Nucleus accumbens (tissue), 56 donors: ENCODE results near the gene HADH.
"Not testable (repeated sequence)": the region's sequence is repeated elsewhere in the genome, so short reads cannot be mapped to it uniquely, and the experiment has no call there.

Experiments
- DNase-seq, 56 donors: peaks; one replicate each; lab custom pipeline; 2025; lab: John Stamatoyannopoulos, UW

Gene HADH

GRCh38 chr4:107989537-107990386 lies at the start of gene HADH:
Gene HADH, plus strand, starts transcription at chr4:107989889. Its CDS starts 44 bp downstream, at chr4:107989933.
- peak; percentile 16 to 97 (median 91) for DNase-seq

GRCh38 chr4:107945809-107946208 lies 43.9 kb upstream of the HADH start:
- DNase-seq = no peak

- DNase-seq = no peak
Observed at GRCh38 chr4:107950746-107951540, 38.7 kb upstream of the HADH start.

- DNase-seq = no peak
Observed at GRCh38 chr4:107951551-107951950, 38.1 kb upstream of the HADH start.

DNA sequence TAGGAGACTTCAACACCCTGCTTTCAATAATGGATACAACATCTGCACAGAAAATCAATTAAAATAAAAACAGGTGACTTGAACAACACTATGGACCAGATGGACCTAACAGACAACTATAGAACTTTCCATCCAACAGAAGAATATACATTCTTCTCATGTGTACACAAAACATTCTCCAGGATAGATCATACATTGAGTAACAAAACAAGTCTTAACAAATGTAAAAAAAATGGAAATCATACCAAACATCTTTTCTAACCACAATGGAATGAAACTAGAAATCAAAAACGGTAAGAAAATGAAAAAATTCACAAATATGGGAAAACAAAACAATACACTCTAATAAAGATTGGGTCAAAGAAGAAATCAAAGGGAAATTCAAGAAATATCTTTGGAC lies 33.7 kb upstream of the HADH start:
- no peak for DNase-seq

GRCh38 chr4:107966903-107967302 lies 22.8 kb upstream of the HADH start:
- DNase-seq = no peak

- DNase-seq = not testable (repeated sequence)
Observed at GRCh38 chr4:107967519-107967918, 22.2 kb upstream of the HADH start.

GRCh38 chr4:107967921-107968320 lies 21.8 kb upstream of the HADH start:
- DNase-seq = not testable (repeated sequence)

DNA sequence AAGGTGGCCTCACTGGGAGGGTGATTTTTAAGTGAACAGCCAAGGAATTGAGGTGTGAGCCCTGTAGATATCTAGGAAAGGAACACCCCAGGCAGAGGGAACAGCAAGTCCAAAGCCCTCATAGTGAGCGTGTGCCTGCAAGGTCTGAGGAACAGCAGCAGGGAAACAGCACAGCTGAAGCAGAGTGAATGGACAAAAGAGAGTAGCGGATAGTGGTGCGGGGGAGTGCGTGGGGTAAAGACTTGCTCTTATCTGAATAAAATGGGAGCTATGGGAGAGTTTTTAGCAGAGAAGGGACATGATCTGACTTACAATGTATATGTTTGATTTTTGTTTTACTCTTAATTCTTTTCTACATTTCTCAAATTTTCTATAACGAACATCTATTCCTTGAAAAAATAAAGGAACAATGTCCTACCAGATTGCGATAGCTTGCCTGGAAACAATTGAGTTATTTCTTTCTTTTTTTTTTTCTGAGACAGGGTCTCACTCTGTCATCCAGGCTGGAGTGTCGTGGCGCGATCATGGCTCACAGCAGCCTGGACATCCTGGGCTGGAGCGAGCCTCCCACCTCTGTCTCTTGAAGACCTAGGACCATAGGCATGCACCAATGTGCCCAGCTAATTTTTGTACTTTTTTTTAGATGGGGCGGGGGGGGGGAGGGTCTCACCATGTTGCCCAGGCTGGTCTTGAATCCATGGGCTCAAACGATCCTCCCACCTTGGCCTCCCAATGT lies 19.5 kb upstream of the HADH start:
- DNase-seq = peak in 7 of 56 donors; percentile 1 to 17 (median 7)

GRCh38 chr4:107972605-107973004 lies 17.1 kb upstream of the HADH start:
- no peak for DNase-seq

GRCh38 chr4:107974523-107974922 lies 15.2 kb upstream of the HADH start:
- DNase-seq = no peak

- DNase-seq = no peak
Observed at GRCh38 chr4:107977482-107977881, 12.2 kb upstream of the HADH start.

DNA sequence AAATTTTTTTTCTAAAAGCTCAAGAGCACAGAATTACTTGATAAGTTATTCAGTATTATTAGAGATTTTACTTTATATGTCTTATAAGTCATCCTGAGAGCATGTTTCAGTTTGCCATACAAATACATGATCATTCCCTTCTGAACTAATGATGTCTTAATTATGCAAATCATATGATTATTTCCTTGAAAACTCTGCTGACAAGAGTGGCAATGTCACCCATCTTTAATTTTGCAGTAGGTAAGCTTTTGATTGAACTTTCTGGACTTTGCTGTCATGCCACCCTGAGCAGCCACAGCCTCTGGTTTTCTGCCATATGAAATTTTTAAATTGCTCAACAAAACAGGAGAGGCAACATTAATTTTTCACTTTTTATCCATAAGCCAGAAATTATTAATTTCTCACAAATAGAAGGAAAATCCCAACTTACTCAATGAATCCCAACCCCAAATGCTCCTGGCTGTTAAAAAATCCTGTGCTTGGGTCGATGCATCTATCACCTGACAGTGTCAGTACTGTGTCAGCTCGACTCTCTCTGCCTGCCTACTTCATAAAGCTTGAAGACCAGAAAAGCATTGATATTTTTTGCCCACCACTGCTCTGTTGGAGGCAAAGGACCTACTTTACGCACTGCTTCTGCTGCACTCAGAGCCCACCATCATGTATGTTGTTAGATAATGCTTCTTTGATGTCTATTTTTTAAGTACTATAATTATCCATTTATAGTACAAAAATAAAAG lies 11.6 kb upstream of the HADH start:
- DNase-seq = peak in 5 of 56 donors; percentile 2 to 61 (median 20)

- peak in 41 of 56 donors; percentile 6 to 68 (median 39) for DNase-seq
Observed at GRCh38 chr4:107978716-107979451, 10.8 kb upstream of the HADH start.

- DNase-seq = no peak
Observed at GRCh38 chr4:107987916-107988762, 1.6 kb upstream of the HADH start.

GRCh38 chr4:107988763-107989035 lies 990 bp upstream of the HADH start:
- no peak for DNase-seq

GRCh38 chr4:107989162-107989536 lies 540 bp upstream of the HADH start:
- DNase-seq = no peak

- DNase-seq = no peak
Observed at GRCh38 chr4:107991945-107992630, 2.4 kb downstream of the HADH start.
